Stimulated activated CD4-positive, alpha-beta T cell treated with anti-CD3 and anti-CD28 coated beads, TNF-alpha, amount 100 ng/mL, for 1 hour (primary cell): ENCODE measurements around the gene SDHB.

ENCODE experiments used
- DNase-seq, 3 donors: peaks; one replicate each; pipeline ENCODE4 v3.0.0-alpha.2; 2020; ENCODE audit warnings: low read depth in 3 of 3, low spot score in 1 of 3

SDHB gene

DNA sequence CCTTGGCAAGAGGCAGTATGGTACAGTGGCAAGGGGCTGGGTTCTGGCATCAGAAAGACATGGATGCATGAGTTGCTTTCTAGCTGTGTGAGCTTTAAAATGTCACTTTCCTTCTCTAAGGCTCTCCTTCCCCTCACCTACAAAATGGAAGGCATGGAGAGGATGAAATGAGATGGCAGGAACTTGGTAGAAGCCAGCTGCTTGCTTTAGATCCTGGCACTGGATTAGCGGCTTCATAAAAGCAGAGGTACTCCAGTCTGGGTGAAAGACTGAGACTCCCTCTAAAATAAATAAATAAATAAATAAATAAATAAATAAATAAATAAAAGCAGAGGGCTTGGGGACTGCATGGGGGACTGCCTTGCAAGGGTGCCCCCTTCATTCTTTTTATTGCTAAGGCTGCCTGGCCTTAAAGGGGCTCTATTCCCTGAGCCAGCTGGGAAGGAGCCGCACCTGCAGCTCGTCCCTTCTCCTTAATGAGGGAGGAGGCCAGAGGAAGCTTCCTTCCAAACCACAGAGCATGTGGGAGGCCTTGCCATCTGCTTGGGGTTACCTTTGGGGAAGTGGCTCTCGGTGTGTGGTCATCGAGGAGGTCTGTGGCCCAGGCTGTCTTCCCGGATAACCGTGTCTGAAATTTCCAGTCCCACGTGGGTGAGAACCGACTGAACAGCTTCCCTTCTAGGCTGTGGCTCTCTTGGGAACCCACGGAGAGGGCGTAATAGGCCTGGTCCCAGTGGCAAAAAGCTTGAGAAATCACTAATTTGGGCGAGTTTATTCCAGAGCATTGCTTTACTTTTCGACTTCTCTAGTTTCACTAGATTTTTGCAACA lies 40.1 kb downstream of the SDHB start:
- DNase-seq, result no peak

- no peak for DNase-seq
Observed at GRCh38 chr1:17012775-17013490, 40.9 kb downstream of the SDHB start.

DNA sequence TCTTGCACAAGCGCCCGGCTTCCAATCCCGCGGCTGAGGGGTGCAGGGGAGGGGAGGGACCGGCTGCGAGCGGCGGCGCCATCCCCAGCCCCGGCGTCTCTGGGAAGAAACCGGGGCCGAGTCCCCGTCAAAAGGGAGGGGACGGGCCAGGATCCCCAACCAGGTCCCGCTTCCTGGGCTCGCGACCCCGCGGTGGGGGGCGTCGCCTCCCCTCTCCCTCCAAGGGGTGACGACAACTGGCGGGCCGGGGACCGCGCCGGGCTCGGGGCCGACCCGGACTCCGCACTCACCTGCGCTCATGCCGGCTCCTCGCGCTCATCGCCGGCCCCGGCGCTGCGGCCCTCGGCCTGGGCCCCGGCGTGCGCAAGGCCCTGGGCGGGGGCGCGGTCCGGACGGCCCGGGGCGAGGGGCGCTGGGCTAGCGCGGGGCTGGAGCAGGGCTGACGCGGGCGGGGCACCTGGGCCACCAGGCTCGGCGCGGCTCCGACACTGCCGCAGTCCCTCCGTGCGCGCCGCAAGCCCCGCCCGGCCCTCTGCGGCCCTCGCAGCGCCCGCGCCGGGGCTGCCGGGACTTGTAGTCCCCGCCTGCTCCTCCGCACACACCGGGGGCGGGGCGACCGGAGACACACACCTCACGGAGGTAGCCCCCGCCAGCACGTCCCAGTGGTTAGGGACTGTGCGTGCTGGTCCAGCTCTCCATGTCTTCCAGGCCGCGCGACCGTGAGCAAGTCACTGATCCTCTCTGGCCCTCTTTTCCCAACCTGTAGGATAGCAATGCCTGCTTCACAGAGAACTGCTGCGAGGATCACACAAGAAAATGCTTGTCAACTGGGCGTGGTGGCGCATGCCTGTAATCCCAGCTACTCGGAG lies 42.2 kb downstream of the SDHB start, which contains the start of gene ATP13A2:
Gene ATP13A2 (minus strand): TSS at position 490 of the 869 bp plus-strand sequence. CDS start 190 bp downstream, at position 300.
- peak; percentile 58 to 71 (median 66) for DNase-seq

DNA sequence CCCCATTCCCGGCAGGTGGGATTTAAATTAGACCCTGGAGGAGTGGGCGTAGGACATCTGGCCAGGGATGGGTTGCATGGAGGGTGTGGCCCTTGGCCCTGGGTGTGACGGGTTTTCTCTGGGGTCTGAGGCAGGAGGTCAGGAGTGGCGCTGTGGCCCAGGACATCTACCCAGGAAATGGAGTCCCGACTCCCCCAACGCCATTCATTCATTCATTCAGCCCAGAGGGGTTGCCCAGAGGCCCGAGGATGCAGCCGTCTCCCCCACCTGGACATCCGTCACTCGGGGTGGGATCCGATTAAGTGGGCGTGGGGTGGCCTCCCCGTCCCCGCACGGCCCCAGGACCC lies 42.8 kb downstream of the SDHB start:
- DNase-seq, result no peak

DNA sequence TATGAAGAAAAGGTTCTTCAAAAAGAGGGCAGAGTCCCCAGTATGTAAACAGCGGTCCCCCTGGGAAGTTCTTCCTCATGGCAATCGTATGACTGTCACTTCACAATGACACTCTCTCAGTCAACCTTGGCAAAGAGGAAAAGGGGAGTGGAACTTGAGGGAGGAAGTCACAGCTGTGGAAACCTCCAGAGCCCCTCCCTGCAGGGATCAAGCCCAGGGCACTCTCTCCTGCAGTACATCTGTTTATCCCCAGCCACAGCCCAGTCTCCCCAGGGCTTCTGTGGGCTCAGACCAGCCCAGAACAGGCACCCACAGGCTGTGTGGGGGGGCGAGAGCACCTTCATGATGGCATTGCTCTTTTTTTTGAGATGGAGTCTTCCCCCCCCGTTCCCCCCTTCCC lies 44.1 kb downstream of the SDHB start:
- DNase-seq, result no peak

DNA sequence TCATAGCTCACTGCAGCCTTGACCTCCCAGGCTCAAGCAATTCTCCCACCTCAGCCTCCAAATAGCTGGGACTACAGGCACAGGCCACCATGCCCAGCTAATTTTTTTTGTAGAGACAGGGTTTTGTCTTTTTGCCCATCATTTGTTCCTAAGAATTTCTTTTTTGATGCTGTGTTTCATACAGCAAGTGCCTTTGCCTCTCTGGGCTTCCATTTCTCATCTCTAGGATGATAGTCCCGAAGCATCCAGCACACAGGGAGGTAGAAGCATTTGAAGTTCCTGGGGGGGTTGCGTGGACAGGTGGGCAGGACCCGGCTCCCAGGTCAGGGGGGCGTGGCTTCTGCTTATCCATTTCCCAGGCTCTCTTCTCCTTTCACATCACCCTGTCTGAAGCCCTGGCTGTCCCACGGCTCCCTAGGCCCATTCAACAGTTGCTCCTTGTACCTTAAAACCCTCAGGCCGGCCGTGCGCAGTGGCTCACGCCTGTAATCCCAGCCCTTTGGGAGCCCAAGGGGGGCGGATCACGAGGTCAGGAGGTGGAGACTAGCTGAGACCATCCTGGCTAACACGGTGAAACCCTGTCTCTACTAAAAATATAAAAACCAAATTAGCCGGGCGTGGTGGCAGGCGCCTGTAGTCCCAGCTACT lies 45.5 kb downstream of the SDHB start:
- no peak for DNase-seq

DNA sequence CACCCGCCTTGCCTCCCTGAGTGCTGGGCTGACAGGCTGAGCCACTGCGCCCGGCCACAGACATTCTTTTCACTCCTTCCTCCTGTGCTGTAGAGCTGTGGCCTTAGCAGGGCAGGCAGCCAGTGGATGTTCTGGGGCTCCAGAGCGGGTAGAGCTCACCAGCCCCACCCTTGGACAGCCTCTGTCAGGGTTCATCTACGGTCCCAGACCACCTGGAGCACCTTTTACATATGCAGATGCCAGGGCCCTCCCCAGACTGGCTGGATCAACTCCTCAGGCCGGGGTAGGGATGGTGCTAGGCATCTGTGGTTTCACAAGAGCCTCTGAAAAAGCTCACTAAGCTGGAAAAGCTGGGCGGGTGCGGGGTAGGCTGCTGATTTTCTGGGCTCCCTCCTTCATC lies 46.7 kb downstream of the SDHB start:
- no peak for DNase-seq

GRCh38 chr1:17005365-17005740 lies 48.5 kb downstream of the SDHB start:
- DNase-seq, result no peak

GRCh38 chr1:17004466-17005364 lies 49.1 kb downstream of the SDHB start:
- DNase-seq, result no peak

DNA sequence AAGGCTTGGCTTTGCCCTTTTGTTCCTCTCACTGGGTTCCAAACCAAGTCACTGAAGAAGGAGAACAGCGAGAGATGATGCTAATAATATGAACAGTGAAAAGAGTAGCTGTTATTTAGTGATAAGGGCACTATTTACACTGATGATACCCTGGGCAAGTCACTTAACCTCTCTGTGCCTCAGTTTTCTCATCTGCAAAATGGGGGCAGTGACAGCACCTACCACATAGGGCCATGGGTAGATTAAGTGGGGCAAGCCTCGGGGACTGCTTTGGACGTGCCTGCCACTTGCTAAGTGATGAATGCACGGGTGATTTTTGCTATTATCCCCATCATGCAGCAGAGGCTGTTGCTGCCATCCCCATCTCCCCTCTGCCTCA lies 51.3 kb downstream of the SDHB start:
- no peak for DNase-seq

GRCh38 chr1:17001760-17002523 lies 51.9 kb downstream of the SDHB start:
- DNase-seq, result no peak

DNA sequence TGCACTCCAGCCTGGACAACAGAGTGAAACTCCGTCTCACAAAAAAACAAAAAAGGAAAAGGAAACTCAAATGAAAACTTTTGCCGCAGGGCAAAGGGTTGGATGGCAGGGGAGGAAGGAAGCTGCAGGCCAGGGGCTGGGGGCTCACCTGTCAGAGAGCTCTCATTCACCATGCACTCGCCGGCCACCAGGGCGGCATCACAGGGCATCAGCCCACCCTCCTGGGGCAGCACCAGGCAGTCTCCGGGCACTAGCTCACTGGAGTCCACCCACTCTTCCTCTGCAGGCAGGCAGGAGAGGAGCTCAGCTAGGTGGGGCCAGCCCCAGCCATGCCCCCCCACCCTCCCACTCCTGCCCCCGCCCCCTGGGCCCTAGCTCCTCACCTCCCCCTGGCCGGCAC lies 54.0 kb downstream of the SDHB start:
- DNase-seq, result no peak

- no peak for DNase-seq
Observed at GRCh38 chr1:16998589-16998988, 55.2 kb downstream of the SDHB start.

DNA sequence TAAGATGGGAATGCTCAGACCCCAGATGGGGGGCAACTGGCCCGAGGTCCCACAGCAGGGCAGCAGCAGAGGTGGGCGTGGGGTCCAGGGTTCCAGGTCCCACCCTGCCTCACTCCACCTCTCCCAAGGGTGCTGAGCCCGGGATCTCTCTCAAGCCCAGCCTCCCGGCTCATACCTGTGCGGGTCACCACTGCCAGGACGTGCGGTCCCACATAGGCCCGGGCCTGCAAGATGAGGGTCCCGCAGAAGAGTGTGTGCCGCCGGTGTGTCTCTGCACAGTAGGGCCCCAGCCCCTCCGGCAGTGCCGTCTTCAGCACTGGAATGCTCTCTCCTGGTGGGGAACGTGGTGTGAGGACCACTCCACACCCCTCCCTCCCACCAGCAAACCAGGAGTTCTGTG lies 57.0 kb downstream of the SDHB start:
- no peak for DNase-seq

DNA sequence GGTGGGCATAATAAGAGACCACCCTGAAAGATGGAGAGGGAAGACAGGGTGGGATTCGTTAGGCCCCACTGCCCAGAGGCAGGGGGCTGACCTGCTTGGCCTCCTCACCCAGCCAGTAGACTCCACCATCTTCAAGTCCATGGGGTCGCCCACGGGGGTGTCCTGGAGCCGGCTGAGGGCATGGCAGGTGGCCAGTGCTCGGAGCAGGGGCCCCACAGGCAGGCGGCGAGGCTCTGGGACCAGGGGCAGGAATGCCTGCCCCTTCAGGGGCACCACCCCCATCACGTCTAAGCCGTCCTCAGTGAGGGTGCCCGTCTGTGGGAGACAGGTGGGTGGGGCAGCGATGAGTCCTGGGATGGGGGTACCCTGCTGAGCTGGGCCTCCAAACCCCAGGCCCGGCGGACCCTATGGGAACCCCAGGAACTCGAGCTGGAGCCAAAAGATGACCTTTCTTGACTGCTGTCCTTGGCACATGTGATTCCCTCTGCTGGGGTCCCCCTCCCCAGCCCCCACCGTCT lies 60.3 kb downstream of the SDHB start:
- no peak for DNase-seq

GRCh38 chr1:16992675-16993074 lies 61.2 kb downstream of the SDHB start:
- DNase-seq, result no peak

DNA sequence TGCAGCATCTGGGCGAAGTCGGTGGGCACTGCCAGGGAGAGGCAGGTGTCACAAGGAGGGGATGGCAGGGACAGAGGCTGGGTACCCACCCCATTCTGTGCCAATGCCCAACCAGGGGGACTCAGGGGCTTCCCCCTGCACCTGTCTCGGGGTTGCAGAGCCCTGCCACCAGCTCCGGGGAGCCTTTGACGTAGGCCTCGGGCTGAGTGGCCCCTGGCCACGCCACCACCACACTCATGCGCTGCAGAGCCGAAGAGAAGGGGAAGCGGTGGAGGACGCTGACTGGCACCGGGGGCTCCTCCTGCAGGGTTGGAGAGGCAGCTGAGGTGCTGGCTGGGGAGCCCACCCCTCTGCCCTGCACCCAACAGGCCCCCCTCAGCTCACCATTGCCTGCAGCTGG lies 61.7 kb downstream of the SDHB start:
- no peak for DNase-seq

DNA sequence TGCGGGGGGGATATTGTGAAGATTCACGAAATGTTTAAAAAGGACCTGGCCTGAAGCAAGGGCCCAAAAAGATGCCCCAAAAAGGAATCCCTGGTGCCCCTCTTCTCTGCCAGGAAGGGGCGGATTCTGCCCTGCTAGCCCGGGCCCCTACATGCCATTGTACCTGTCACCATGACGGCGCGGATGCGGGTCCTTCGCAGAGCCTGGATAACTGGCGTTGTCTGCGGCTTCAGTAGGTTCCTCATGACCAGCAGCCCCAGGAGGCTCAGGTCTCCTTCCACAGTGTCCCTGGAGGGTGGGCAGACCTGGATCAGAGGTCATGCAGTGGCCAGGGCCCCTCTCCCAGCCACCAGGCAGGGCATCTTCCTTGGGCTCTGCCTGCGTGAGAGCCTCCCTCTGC lies 62.3 kb downstream of the SDHB start:
- no peak for DNase-seq

DNA sequence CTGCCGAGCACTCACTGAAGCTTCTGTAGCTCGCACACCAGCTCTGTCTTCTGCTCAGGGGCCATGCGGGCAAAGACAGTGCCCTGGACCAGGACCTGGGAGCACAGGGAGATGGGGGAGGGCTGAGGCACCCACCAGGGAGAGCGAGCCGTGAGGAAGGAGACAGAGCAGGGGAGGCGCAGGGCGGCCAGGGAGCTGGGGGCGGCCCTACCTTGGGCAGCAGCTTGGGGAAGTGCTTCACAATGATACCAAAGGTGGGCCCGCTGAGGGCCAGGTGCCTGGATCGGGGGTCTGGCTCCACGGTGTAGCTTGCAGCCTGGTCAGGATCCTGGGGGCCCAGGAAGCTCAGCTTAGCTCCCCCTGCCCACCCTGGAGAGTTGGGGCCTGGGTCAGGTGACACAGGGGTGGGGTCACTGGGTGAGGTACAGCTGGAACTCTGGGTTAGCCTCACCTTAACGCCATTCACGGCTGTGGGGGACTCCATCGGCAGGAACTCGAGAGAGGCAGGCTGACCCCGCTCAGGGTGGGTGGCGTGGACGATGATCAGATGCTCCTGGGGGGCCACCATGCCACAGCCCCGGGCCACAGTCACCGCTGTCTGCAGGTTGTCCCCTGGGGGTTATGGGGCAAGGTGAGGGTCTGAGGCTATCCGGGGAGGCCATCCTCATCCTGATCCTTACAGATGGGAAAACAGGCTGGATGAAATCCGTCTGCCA lies 64.0 kb downstream of the SDHB start:
- DNase-seq, result no peak
